OCI-LY1 (cell line): Measurements from ENCODE around the gene CMIP.

ENCODE experiments used
- H2AFZ ChIP-seq: fragments of 200-600 bp; sonication (generic), shearing (Covaris generic); 2 replicates; pipeline ENCODE4 v1.6.0; 2014; ENCODE audit warnings: antibody characterized with exemption, mild to moderate bottlenecking, low read length
- H3F3A ChIP-seq: fragments of 200-600 bp; sonication (generic), shearing (Covaris generic); 2 replicates; pipeline ENCODE4 v1.6.0; 2014; ENCODE audit warnings: mild to moderate bottlenecking, antibody characterized with exemption, low read length, moderate library complexity; ENCODE audit not compliant: insufficient read depth
- H3K27ac ChIP-seq: fragments of 200-600 bp; sonication (generic); 2 replicates; pipeline ENCODE4 v1.5.1; 2014; ENCODE audit warnings: low read length, mixed run types, mild to moderate bottlenecking, low read depth; ENCODE audit not compliant: poor library complexity, severe bottlenecking
- H3K27me3 ChIP-seq: fragments of 200-600 bp; sonication (generic); 2 replicates; pipeline ENCODE4 v1.6.0; 2014; ENCODE audit warnings: antibody characterized with exemption, mild to moderate bottlenecking, low read length, moderate library complexity; ENCODE audit not compliant: insufficient read depth
- H3K36me3 ChIP-seq: fragments of 200-600 bp; sonication (generic); 2 replicates; pipeline ENCODE4 v1.6.1; 2014; ENCODE audit warnings: mild to moderate bottlenecking, antibody characterized with exemption, low read length, moderate library complexity, mixed read lengths; ENCODE audit not compliant: insufficient read depth
- H3K4me1 ChIP-seq: fragments of 200-600 bp; sonication (generic); 2 replicates; pipeline ENCODE4 v1.5.1; 2014; ENCODE audit warnings: mild to moderate bottlenecking, low read length, moderate library complexity; ENCODE audit not compliant: insufficient read depth, severe bottlenecking
- H3K4me2 ChIP-seq: fragments of 200-600 bp; sonication (generic), shearing (Covaris generic); 2 replicates; pipeline ENCODE4 v1.6.1; 2014; ENCODE audit warnings: low read length
- H3K4me3 ChIP-seq: fragments of 200-600 bp; sonication (generic); 2 replicates; pipeline ENCODE4 v1.5.1; 2014; ENCODE audit warnings: low read length, low read depth, mild to moderate bottlenecking, mixed read lengths; ENCODE audit not compliant: poor library complexity, severe bottlenecking
- H3K79me2 ChIP-seq: fragments of 200-600 bp; shearing (Covaris generic); 2 replicates; pipeline ENCODE4 v1.6.1; 2016; ENCODE audit warnings: mixed run types, low read length, mixed read lengths; ENCODE audit not compliant: insufficient read depth
- H3K9ac ChIP-seq: fragments of 200-600 bp; sonication (generic), shearing (Covaris generic); 2 replicates; pipeline ENCODE4 v1.6.1; 2014; ENCODE audit warnings: mild to moderate bottlenecking, low read length, mixed read lengths
- H3K9me2 ChIP-seq: fragments of 200-600 bp; sonication (generic), shearing (Covaris generic); 2 replicates; pipeline ENCODE4 v1.6.1; 2014; ENCODE audit warnings: low read depth, mild to moderate bottlenecking, low read length, mixed read lengths
- H3K9me3 ChIP-seq: fragments of 200-600 bp; shearing (Covaris generic); 2 replicates; pipeline ENCODE4 v1.6.1; 2014; ENCODE audit warnings: low read length, mixed read lengths
- H4K20me1 ChIP-seq: fragments of 200-600 bp; sonication (generic), shearing (Covaris generic); 2 replicates; pipeline ENCODE4 v1.6.0; 2016; ENCODE audit warnings: mild to moderate bottlenecking, low read length; ENCODE audit not compliant: insufficient read depth
- EZH2 ChIP-seq: fragments of 200-600 bp; sonication (generic), shearing (Covaris generic); IDR thresholded peaks from 2 replicates; pipeline ENCODE4 v1.8.0; 2017; ENCODE audit warnings: borderline replicate concordance, mixed run types, mild to moderate bottlenecking, antibody characterized with exemption, low read length, moderate library complexity, mixed read lengths
- TF ChIP-seq, protein P1 (sequence below): fragments of 200-600 bp; sonication (generic), shearing (Covaris generic); IDR thresholded peaks from 2 replicates; pipeline ENCODE4 v1.5.1; 2017; ENCODE audit warnings: mild to moderate bottlenecking, antibody characterized with exemption, low read length, moderate library complexity, mixed read lengths

The CMIP gene

GRCh38 chr16:81513204-81514040, 68.8 kb downstream of the CMIP start:
- Histone ChIP-seq H3K36me3 (peaks cover 32% of the 10 kb centered on the region), H3K4me3 (peak overlapping the region; percentile 28), H3K27me3 (no peaks in the 10 kb centered on the region), H3K79me2 (0 out of 2 replicates have a peak, but pooled peaks cover under 1% of the 10 kb centered on the region), H3K27ac (peak overlapping the region; percentile 78), H3K9ac (peak overlapping the region; percentile 41; the same call in 1 of the 2 replicates), H2AFZ (no peak overlapping the region), H3F3A (no peaks in the 10 kb centered on the region), H3K9me2 (no peaks in the 10 kb centered on the region), H3K9me3 (no peaks in the 10 kb centered on the region), H4K20me1 (no peaks in the 10 kb centered on the region), H3K4me2 (peak overlapping the region; percentile 59), H3K4me1 (peaks cover 26% of the 10 kb centered on the region)
- no peak for TF ChIP-seq EZH2
- TF ChIP-seq, protein P1, sequence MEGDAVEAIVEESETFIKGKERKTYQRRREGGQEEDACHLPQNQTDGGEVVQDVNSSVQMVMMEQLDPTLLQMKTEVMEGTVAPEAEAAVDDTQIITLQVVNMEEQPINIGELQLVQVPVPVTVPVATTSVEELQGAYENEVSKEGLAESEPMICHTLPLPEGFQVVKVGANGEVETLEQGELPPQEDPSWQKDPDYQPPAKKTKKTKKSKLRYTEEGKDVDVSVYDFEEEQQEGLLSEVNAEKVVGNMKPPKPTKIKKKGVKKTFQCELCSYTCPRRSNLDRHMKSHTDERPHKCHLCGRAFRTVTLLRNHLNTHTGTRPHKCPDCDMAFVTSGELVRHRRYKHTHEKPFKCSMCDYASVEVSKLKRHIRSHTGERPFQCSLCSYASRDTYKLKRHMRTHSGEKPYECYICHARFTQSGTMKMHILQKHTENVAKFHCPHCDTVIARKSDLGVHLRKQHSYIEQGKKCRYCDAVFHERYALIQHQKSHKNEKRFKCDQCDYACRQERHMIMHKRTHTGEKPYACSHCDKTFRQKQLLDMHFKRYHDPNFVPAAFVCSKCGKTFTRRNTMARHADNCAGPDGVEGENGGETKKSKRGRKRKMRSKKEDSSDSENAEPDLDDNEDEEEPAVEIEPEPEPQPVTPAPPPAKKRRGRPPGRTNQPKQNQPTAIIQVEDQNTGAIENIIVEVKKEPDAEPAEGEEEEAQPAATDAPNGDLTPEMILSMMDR, result no peak

DNA sequence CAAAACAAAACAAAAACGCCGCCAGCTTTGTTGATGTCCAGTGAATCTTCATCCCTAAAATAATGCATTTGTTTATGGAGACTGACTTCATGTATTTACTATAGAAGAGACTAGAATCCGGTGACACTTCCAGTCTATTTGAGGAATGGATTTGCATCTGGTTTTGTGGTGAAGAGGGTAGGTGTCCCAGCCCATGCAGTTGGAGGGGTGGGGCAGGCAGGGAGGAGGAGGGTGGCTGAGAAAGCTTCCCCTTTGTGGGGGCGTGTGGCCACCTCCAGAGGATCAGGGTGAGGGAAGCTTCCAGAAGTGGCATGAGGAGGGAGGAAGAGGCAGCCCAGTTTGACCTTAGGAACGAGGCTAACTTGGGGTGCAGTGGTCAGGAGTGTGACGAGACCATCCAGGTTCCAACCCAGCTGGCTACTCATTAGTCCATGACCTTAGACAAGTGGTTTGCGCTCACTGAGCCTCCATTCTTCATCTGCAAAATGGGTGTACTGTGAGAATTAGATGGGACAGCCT, 69.5 kb downstream of the CMIP start:
- Histone ChIP-seq H3K27me3 (no peaks in the 10 kb centered on the region), H3K4me3 (peak overlapping the region; percentile 28), H3K79me2 (no peaks in the 10 kb centered on the region), H3K9me2 (no peaks in the 10 kb centered on the region), H3K27ac (peak overlapping the region; percentile 78), H3K36me3 (peaks cover 32% of the 10 kb centered on the region), H2AFZ (no peak overlapping the region), H3K9ac (no peak overlapping the region; the same call in 1 of the 2 replicates), H3K4me2 (peak overlapping the region; percentile 59; the same call in 1 of the 2 replicates), H4K20me1 (no peaks in the 10 kb centered on the region), H3F3A (no peaks in the 10 kb centered on the region), H3K9me3 (no peaks in the 10 kb centered on the region), H3K4me1 (peaks cover 30% of the 10 kb centered on the region)
- no peak for TF ChIP-seq EZH2
- TF ChIP-seq, protein P1, result no peak

DNA sequence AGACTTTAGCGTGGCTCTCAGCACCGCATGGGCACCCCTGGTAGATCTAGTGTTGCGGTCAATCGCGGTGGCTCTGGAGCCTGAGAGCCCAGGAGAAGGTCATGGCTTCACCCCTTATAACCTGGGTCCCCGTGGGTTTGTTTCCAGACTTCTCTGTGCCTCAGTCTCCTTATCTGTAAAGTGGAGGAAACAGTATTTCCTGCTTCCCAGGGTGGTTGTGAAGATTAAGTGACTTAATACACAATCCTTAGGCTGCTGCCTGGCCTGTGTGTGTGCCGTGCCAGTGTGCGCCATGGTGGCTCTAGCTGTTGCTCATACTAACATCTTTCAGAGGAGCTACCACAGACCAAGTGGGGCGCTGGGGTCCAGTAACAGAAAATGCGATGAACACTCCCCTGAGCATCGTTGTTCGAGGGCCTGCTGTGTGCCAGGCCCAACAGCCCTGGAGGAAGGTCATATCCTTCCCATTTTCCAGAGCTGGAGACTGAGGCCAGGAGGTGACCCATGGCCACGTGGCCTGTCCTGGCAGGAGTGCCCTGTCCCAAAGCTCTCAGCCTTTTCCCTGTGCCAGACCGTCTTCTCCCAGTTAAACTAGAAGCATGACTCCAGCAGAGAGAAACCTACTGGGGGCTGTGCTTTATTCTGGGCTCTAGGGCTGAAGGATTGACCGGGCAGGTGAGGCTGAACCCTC, 70.1 kb downstream of the CMIP start:
- no peak overlapping the region for H3K4me2 ChIP-seq
- no peaks in the 10 kb centered on the region for H3K9me2 ChIP-seq
- TF ChIP-seq EZH2, result no peak
- no peaks in the 10 kb centered on the region for H4K20me1 ChIP-seq
- H3K36me3 ChIP-seq, result peaks cover 31% of the 10 kb centered on the region
- H3F3A ChIP-seq, result no peaks in the 10 kb centered on the region
- no peak overlapping the region; the same call in 1 of the 2 replicates for H3K9ac ChIP-seq
- H3K27ac ChIP-seq, result peak overlapping the region; percentile 78
- peaks cover 36% of the 10 kb centered on the region for H3K4me1 ChIP-seq
- no peak overlapping the region for H3K4me3 ChIP-seq
- no peaks in the 10 kb centered on the region for H3K9me3 ChIP-seq
- no peaks in the 10 kb centered on the region for H3K79me2 ChIP-seq
- no peaks in the 10 kb centered on the region for H3K27me3 ChIP-seq
- no peak overlapping the region for H2AFZ ChIP-seq
